IgD-negative memory B cell (primary cell): ENCODE measurements around the gene DOK7. TPM values are rescaled to one million over a fixed set of nuclear protein-coding genes. Genes with fewer than 3 reads are reported as not detected.
A peak's percentile ranks its signal among the peaks of the same experiment; 100 is the strongest.

Experiments
- H3K27ac Mint-ChIP-seq, 3 donors: one replicate each; pipeline ENCODE4 v1.8.0; 2020 to 2022; ENCODE audit warnings: mild to moderate bottlenecking in 3 of 3, mixed read lengths in 3 of 3, moderate library complexity in 1 of 3
- H3K27me3 Mint-ChIP-seq: one replicate; pipeline ENCODE4 v1.8.0; 2021; ENCODE audit warnings: mixed read lengths
- H3K36me3 Mint-ChIP-seq: one replicate; pipeline ENCODE4 v1.8.0; 2020; ENCODE audit warnings: mild to moderate bottlenecking, mixed read lengths
- H3K4me1 Mint-ChIP-seq, 3 donors: one replicate each; pipeline ENCODE4 v1.8.0; 2020 to 2022; ENCODE audit warnings: mixed read lengths in 3 of 3, mild to moderate bottlenecking in 1 of 3
- H3K4me3 Mint-ChIP-seq, 4 donors: one replicate each; pipeline ENCODE4 v1.8.0; 2020 to 2022; ENCODE audit warnings: mild to moderate bottlenecking in 4 of 4, mixed read lengths in 4 of 4, moderate library complexity in 3 of 4
- H3K9me3 Mint-ChIP-seq, 3 donors: one replicate each; pipeline ENCODE4 v1.8.0; 2020 to 2021; ENCODE audit warnings: mixed read lengths in 3 of 3, mild to moderate bottlenecking in 1 of 3
- polyA plus RNA-seq: library from polyadenylated mRNA; unstranded; fragments of 300-500 nt; fragmentation: Illumina TruSeq; gene quantifications from one replicate; pipeline ENCODE4 v1.2.3, GENCODE V29; 2021

The DOK7 gene
- polyA plus RNA-seq, 1 donor from 2014 or later: 25.2 TPM

GRCh38 chr4:3515646-3516045, 52.5 kb downstream of the DOK7 start:
- no peak overlapping the region for H3K27ac Mint-ChIP-seq
- H3K9me3 Mint-ChIP-seq: no peaks in the 10 kb centered on the region
- H3K36me3 Mint-ChIP-seq: peaks cover 4% of the 10 kb centered on the region
- H3K4me1 Mint-ChIP-seq: no peaks in the 10 kb centered on the region
- H3K27me3 Mint-ChIP-seq: no peaks in the 10 kb centered on the region
- no peak overlapping the region for H3K4me3 Mint-ChIP-seq

- peaks cover 4% of the 10 kb centered on the region for H3K36me3 Mint-ChIP-seq
- H3K9me3 Mint-ChIP-seq: no peaks in the 10 kb centered on the region
- H3K4me3 Mint-ChIP-seq: no peak overlapping the region
- no peaks in the 10 kb centered on the region for H3K4me1 Mint-ChIP-seq
- no peaks in the 10 kb centered on the region for H3K27me3 Mint-ChIP-seq
- H3K27ac Mint-ChIP-seq: peak overlapping the region in 1 of 3 donors; percentile 53
These were observed 53.1 kb downstream of the DOK7 start for GRCh38 chr4:3516061-3516835.

GRCh38 chr4:3516836-3517730, 54.0 kb downstream of the DOK7 start:
- Mint-ChIP-seq H3K36me3 (peaks cover 4% of the 10 kb centered on the region), H3K9me3 (no peaks in the 10 kb centered on the region), H3K4me1 (no peaks in the 10 kb centered on the region), H3K27me3 (no peaks in the 10 kb centered on the region), H3K4me3 (no peak overlapping the region), H3K27ac (no peak overlapping the region)

GRCh38 chr4:3517731-3518510, 54.8 kb downstream of the DOK7 start:
- Mint-ChIP-seq H3K36me3 (peaks cover 4% of the 10 kb centered on the region), H3K27ac (no peak overlapping the region)

GRCh38 chr4:3518511-3518880, 55.4 kb downstream of the DOK7 start:
- no peaks in the 10 kb centered on the region for H3K4me1 Mint-ChIP-seq
- no peaks in the 10 kb centered on the region for H3K9me3 Mint-ChIP-seq
- H3K36me3 Mint-ChIP-seq: no peaks in the 10 kb centered on the region
- no peak overlapping the region for H3K4me3 Mint-ChIP-seq
- H3K27me3 Mint-ChIP-seq: no peaks in the 10 kb centered on the region
- no peak overlapping the region for H3K27ac Mint-ChIP-seq

More at GRCh38 chr4:3517731-3518510, 54.8 kb downstream of the DOK7 start:
- no peaks in the 10 kb centered on the region for H3K4me1 Mint-ChIP-seq
- no peaks in the 10 kb centered on the region for H3K9me3 Mint-ChIP-seq
- H3K4me3 Mint-ChIP-seq: no peak overlapping the region
- H3K27me3 Mint-ChIP-seq: no peaks in the 10 kb centered on the region

DNA sequence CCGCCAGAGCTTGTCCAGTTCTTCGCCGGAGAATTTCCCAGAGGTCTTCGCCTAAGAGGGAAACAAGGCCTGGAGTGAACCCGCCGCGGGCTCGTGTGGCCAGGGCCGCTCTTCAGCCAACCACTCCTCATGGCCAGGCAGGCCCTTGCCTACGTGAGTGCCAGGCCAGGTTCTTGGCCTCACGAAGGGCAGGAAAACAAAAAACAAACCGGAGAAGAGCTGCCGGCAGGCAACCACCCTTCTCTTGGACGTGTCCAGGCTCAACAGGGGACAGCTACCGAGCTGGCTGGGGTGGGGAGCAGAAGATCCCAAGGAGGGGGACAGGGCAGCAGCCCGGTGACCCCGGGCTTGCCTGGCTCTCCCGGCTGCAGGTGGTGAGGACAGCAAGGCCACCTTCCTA, 55.8 kb downstream of the DOK7 start:
- H3K27ac Mint-ChIP-seq: no peak overlapping the region
- H3K4me3 Mint-ChIP-seq: no peak overlapping the region
- no peaks in the 10 kb centered on the region for H3K9me3 Mint-ChIP-seq
- no peaks in the 10 kb centered on the region for H3K4me1 Mint-ChIP-seq
- H3K36me3 Mint-ChIP-seq: no peaks in the 10 kb centered on the region
- H3K27me3 Mint-ChIP-seq: no peaks in the 10 kb centered on the region

GRCh38 chr4:3519468-3520264, 56.6 kb downstream of the DOK7 start:
- Mint-ChIP-seq H3K36me3 (no peaks in the 10 kb centered on the region), H3K4me3 (no peak overlapping the region), H3K4me1 (no peaks in the 10 kb centered on the region), H3K27ac (no peak overlapping the region), H3K27me3 (no peaks in the 10 kb centered on the region), H3K9me3 (no peaks in the 10 kb centered on the region)

- Mint-ChIP-seq H3K4me1 (peaks cover 0 to under 1% (median under 1%) of the 10 kb centered on the region in 3 donors), H3K27ac (no peak overlapping the region), H3K9me3 (no peaks in the 10 kb centered on the region), H3K36me3 (no peaks in the 10 kb centered on the region), H3K27me3 (no peaks in the 10 kb centered on the region), H3K4me3 (no peak overlapping the region)
These were observed 57.2 kb downstream of the DOK7 start for GRCh38 chr4:3520276-3520675.

DNA sequence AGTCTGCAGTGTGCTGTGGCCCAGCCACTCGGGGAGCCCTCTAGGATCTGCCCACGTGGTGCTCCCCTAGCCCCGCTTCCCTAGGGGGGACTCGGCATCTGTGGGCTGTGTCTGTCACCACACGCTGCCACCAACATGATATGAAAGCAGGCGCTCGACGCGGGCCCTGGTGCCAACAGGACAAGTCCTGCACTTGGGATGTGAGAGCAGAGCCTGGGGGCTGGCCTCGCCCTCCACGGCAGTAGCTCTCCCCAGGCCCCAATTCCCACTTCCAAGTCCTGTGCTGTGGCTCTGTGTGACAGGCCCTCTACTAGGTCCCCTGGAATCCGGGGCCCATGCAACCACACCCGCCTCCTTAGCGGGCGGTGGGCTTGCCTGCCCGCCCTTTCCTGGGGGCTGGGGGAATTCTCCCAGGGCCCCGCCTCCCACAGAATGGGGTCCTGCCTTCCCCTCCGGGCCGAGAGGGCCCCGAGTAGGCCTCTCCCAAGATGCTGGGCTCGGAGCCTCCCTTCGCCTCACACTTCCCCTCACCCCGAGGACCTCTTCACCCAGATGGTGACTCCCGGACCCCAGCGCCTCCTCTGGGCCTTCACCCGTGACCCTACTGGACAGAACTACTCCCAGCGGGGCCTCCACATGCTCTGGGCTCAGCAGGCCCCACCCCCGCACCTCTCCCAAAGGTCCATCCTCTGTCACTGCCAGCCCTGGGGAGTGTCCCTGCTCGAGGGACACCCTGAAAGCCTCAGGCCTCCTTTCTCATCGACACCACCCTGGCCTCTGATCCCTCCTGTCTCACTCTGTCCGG, 57.9 kb downstream of the DOK7 start:
- H3K4me3 Mint-ChIP-seq: no peak overlapping the region
- no peaks in the 10 kb centered on the region for H3K27me3 Mint-ChIP-seq
- H3K27ac Mint-ChIP-seq: no peak overlapping the region
- no peaks in the 10 kb centered on the region for H3K9me3 Mint-ChIP-seq
- H3K4me1 Mint-ChIP-seq: peaks cover 0 to 2% (median 2%) of the 10 kb centered on the region in 3 donors
- no peaks in the 10 kb centered on the region for H3K36me3 Mint-ChIP-seq

DNA sequence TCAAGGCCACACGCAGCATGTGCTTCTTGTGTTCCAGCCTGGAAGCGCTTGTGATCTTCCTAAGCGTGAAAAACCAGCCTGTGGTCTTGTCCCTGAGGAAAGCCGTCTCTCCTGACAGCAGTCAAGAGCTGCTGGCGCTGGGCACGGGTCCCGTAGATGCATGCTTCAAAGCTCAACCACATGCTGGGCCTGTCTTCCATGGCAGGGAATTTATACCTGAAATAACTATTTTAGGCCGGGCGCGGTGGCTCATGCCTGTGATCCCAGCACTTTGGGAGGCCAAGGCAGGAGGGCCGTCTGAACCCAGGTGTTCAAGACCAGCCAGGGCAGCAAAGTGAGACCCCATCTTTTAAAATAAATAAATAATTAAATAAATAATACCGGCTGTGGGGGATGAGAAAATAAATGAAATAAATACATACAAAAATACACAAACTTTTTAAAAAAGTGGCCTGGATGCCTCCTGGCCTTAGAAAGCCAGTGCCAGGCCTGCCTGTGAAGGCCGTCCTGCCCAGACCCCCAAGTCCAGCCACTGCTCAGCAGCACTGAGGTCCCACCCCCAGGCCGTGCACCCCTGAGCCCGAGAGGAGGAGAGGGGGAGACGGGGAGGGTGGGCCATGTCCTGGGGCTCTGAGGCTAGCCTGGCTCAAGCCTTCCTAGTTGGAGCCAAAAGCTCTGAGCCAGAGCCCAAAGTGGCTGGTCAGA, 58.7 kb downstream of the DOK7 start:
- H3K36me3 Mint-ChIP-seq: no peaks in the 10 kb centered on the region

DNA sequence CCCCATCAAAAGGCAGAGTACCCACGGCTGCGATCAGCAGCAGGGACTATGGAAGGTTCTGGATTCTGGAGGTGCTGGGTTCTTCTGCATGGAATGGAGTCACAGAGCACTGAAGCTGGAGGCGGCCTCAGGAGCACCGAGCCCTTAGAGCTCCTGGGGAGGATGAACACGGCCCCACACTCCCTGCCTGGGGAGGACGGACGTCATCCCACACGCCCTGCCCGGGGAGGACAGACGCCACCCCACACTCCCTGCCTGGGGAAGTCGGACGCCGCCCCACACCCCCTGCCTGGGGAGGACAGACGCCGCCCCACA, 59.2 kb downstream of the DOK7 start:
- Mint-ChIP-seq H3K36me3 (no peaks in the 10 kb centered on the region), H3K9me3 (no peaks in the 10 kb centered on the region), H3K4me1 (peaks cover 0 to 7% (median 2%) of the 10 kb centered on the region in 3 donors), H3K27me3 (no peaks in the 10 kb centered on the region), H3K4me3 (no peak overlapping the region), H3K27ac (no peak overlapping the region)

More for the DNA sequence above, 58.7 kb downstream of the DOK7 start:
- Mint-ChIP-seq H3K4me3 (no peak overlapping the region), H3K27ac (no peak overlapping the region), H3K9me3 (no peaks in the 10 kb centered on the region), H3K27me3 (no peaks in the 10 kb centered on the region), H3K4me1 (peaks cover 0 to 5% (median 2%) of the 10 kb centered on the region in 3 donors)

DNA sequence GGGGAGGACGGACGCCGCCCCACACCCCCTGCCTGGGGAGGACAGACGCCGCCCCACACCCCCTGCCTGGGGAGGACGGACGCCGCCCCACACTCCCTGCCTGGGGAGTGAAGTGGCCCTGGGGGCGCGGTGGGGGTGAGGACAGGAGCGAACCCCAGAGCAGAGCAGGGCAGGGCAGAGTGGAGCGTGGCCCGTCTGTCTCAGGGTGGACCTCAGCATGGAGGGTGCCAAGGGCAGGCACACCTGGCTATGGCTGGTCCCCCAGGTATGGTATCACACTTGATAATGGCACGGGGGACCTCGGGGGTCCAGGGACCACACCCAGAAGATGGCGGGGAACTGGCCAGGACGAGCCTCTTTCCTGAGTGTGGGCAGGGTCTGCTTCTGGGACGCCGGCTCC, 59.5 kb downstream of the DOK7 start:
- H3K36me3 Mint-ChIP-seq: no peaks in the 10 kb centered on the region
- H3K27me3 Mint-ChIP-seq: no peaks in the 10 kb centered on the region
- H3K4me3 Mint-ChIP-seq: no peak overlapping the region
- peaks cover 0 to 7% (median 2%) of the 10 kb centered on the region in 3 donors for H3K4me1 Mint-ChIP-seq
- no peaks in the 10 kb centered on the region for H3K9me3 Mint-ChIP-seq
- H3K27ac Mint-ChIP-seq: no peak overlapping the region

- Mint-ChIP-seq H3K36me3 (no peaks in the 10 kb centered on the region), H3K4me1 (peaks cover 0 to 7% (median 4%) of the 10 kb centered on the region in 3 donors), H3K9me3 (no peaks in the 10 kb centered on the region), H3K4me3 (no peak overlapping the region), H3K27me3 (no peaks in the 10 kb centered on the region), H3K27ac (no peak overlapping the region)
These were observed 60.1 kb downstream of the DOK7 start for GRCh38 chr4:3523146-3523627.
